Keratinocyte (primary cell): ENCODE measurements around the gene VPS13C. TPM values are rescaled to one million over a fixed set of nuclear protein-coding genes. Genes with fewer than 3 reads are reported as not detected.

ENCODE experiments used
- DNase-seq: peaks from one replicate; pipeline ENCODE4 v3.0.0-alpha.2; 2011; ENCODE audit warnings: low read depth, missing footprints, low spot score
- FAIRE-seq: peaks from 2 replicates; lab custom pipeline; 2011; peaks lifted over from hg19 to GRCh38; lab: Jason Lieb, UNC
- H2AFZ ChIP-seq: 2 replicates; pipeline ENCODE4 v1.6.0; 2012; ENCODE audit warnings: low read length, control low read depth, inconsistent platforms; ENCODE audit not compliant: control insufficient read depth
- H3K27ac ChIP-seq: 2 replicates; pipeline ENCODE4 v1.5.1; 2011; ENCODE audit warnings: low read length; ENCODE audit not compliant: control insufficient read depth, insufficient read depth
- H3K27me3 ChIP-seq: 3 replicates; pipeline ENCODE4 v1.6.0; 2011; ENCODE audit warnings: low read length; ENCODE audit not compliant: control insufficient read depth, insufficient read depth; ENCODE audit errors: extremely low read depth
- H3K36me3 ChIP-seq, 2 experiments: 2 replicates in 1 of 2; 3 replicates in 1 of 2; pipeline ENCODE4 v1.5.1; 2011; ENCODE audit warnings: low read length in 2 of 2, mild to moderate bottlenecking in 1 of 2; ENCODE audit not compliant: control insufficient read depth in 2 of 2, insufficient read depth in 2 of 2; ENCODE audit errors: extremely low read depth in 1 of 2
- H3K4me1 ChIP-seq: 3 replicates; pipeline ENCODE4 v1.5.1; 2011; ENCODE audit warnings: low read length; ENCODE audit not compliant: control insufficient read depth, insufficient read depth; ENCODE audit errors: extremely low read depth
- H3K4me2 ChIP-seq: 3 replicates; pipeline ENCODE4 v1.6.0; 2011; ENCODE audit warnings: low read depth, low read length; ENCODE audit not compliant: control insufficient read depth, insufficient read depth; ENCODE audit errors: extremely low read depth
- H3K4me3 ChIP-seq, 3 experiments: fragments of 200-600 bp in 1 of 3; sonication (generic) in 1 of 3; 2 replicates in 2 of 3; 3 replicates in 1 of 3; pipeline ENCODE4 v1.5.1; 2011 to 2016; ENCODE audit warnings: low read length in 3 of 3, mild to moderate bottlenecking in 3 of 3, control low read depth in 2 of 3, inconsistent platforms in 1 of 3, low read depth in 1 of 3, mixed read lengths in 1 of 3, mixed run types in 1 of 3, moderate library complexity in 1 of 3; ENCODE audit not compliant: control insufficient read depth in 2 of 3, insufficient read depth in 2 of 3; ENCODE audit errors: extremely low read depth in 1 of 3
- H3K79me2 ChIP-seq: 2 replicates; pipeline ENCODE4 v1.6.0; 2012; ENCODE audit warnings: low read length; ENCODE audit not compliant: control insufficient read depth, insufficient read depth
- H3K9ac ChIP-seq: 3 replicates; pipeline ENCODE4 v1.6.0; 2011; ENCODE audit warnings: low read length; ENCODE audit not compliant: control insufficient read depth, insufficient read depth; ENCODE audit errors: extremely low read depth
- H3K9me1 ChIP-seq: 3 replicates; pipeline ENCODE4 v1.6.0; 2011; ENCODE audit warnings: low read length; ENCODE audit not compliant: control insufficient read depth, insufficient read depth; ENCODE audit errors: extremely low read depth
- H3K9me3 ChIP-seq: 2 replicates; pipeline ENCODE4 v1.5.1; 2012; ENCODE audit warnings: low read depth, low read length; ENCODE audit not compliant: control insufficient read depth
- H4K20me1 ChIP-seq: 3 replicates; pipeline ENCODE4 v1.6.0; 2011; ENCODE audit warnings: low read length; ENCODE audit not compliant: control insufficient read depth, insufficient read depth; ENCODE audit errors: extremely low read depth
- CTCF ChIP-seq, 3 experiments: IDR thresholded peaks in 1 of 3; conservative IDR thresholded peaks in 1 of 3; optimal IDR thresholded peaks in 1 of 3; 2 replicates in 2 of 3; 3 replicates in 1 of 3; pipeline versions ENCODE3 to v1.5.1; 2011; ENCODE audit warnings: low read length in 3 of 3, mild to moderate bottlenecking in 3 of 3, moderate library complexity in 2 of 3, control low read depth in 1 of 3, inconsistent platforms in 1 of 3; ENCODE audit not compliant: insufficient read depth in 2 of 3; ENCODE audit errors: extremely low read depth in 1 of 3
- EZH2 ChIP-seq: IDR thresholded peaks from one replicate; pipeline ENCODE4 v1.6.1; 2012; ENCODE audit warnings: inconsistent platforms, mild to moderate bottlenecking, low read length, moderate library complexity
- dilution Hi-C: fragments of 300-500 bp; cut with MboI; formaldehyde crosslinking; loops from one replicate; pipeline ENCODE4 v1.7.0; 2020; ENCODE audit warnings: low sequenced_read_pairs; ENCODE audit not compliant: extremely low pct_ligation_motif_present
- polyA plus RNA-seq, 5 experiments: library from polyadenylated mRNA; depleted of rRNA in 3 of 5; stranded (reverse) in 3 of 5; stranded (forward) in 1 of 5; unstranded in 1 of 5; fragments of >200 nt; gene quantifications; 1 replicate in 1 of 5; 2 replicates in 3 of 5; 3 replicates in 1 of 5; pipeline versions ENCODE4 v1.2.1 to v1.2.3, GENCODE V29; 2011 to 2012; ENCODE audit warnings: missing spikeins in 2 of 5, low read depth in 1 of 5, low replicate concordance in 1 of 5

VPS13C gene
- polyA plus RNA-seq, 1 donor (not counting 4 experiments of a cell fraction or from before 2014, with no cell fraction given) = 13.5 TPM

- Histone ChIP-seq H3K4me2 (no peak overlapping the region), H3K9me3 (no peaks in the 10 kb centered on the region), H2AFZ (no peak overlapping the region), H3K79me2 (no peaks in the 10 kb centered on the region), H3K4me3 (no peak overlapping the region), H3K27me3 (no peaks in the 10 kb centered on the region), H4K20me1 (no peaks in the 10 kb centered on the region), H3K9me1 (no peaks in the 10 kb centered on the region), H3K4me1 (no peaks in the 10 kb centered on the region), H3K36me3 (peaks cover 3 to 6% of the 10 kb centered on the region in 2 experiments), H3K27ac (no peak overlapping the region), H3K9ac (no peak overlapping the region)
- DNase-seq (no peak), FAIRE-seq (no peak)
- TF ChIP-seq EZH2 (no peak), CTCF (optimal IDR thresholded peaks at IDR 0.05 in 1 of 3, IDR thresholded peaks at IDR 0.05 in 1 of 3, conservative IDR thresholded peaks at IDR 0.05 in 1 of 3; ENCODE audit: extremely low read depth in 1 of 3, insufficient read depth in 2 of 3, low read length in 3 of 3) (no peak)
- dilution Hi-C loops = no loop called here
Measured at GRCh38 chr15:61916104-61916503, 144.1 kb downstream of the VPS13C start.

GRCh38 chr15:61915640-61916039 is 144.6 kb downstream of the VPS13C start:
- Histone ChIP-seq H3K4me2 (no peak overlapping the region), H3K9me1 (no peaks in the 10 kb centered on the region), H4K20me1 (no peaks in the 10 kb centered on the region), H3K36me3 (peaks cover 3 to 6% of the 10 kb centered on the region in 2 experiments), H3K9ac (no peak overlapping the region), H3K9me3 (no peaks in the 10 kb centered on the region), H3K27ac (no peak overlapping the region), H3K27me3 (no peaks in the 10 kb centered on the region), H3K79me2 (no peaks in the 10 kb centered on the region), H3K4me3 (no peak overlapping the region), H3K4me1 (no peaks in the 10 kb centered on the region), H2AFZ (no peak overlapping the region)
- no peak for DNase-seq
- dilution Hi-C loops = no loop called here
- TF ChIP-seq CTCF (optimal IDR thresholded peaks at IDR 0.05 in 1 of 3, IDR thresholded peaks at IDR 0.05 in 1 of 3, conservative IDR thresholded peaks at IDR 0.05 in 1 of 3; ENCODE audit: extremely low read depth in 1 of 3, insufficient read depth in 2 of 3, low read length in 3 of 3) = no peak
- no peak for FAIRE-seq
